GM23338 (cell line): ENCODE measurements around the gene ITGA7. TPM values are rescaled to one million over a fixed set of nuclear protein-coding genes. Genes with fewer than 3 reads are reported as not detected.

ENCODE experiments used
- ATAC-seq: fragments of 200-7000 bp; cut with Tn5 transposase; 3 replicates; pipeline ENCODE4 v1.9.1; 2020
- DNase-seq: peaks from one replicate; pipeline ENCODE4 v3.0.0-alpha.2; 2015; ENCODE audit warnings: low spot score
- H2AFZ ChIP-seq: fragments of 200-600 bp; sonication (generic); 2 replicates; pipeline ENCODE4 v1.8.0; 2016; ENCODE audit warnings: antibody characterized with exemption, mild to moderate bottlenecking, moderate library complexity
- H3F3A ChIP-seq: fragments of 200-600 bp; sonication (generic); replicated peaks from 2 replicates; pipeline ENCODE4 v1.8.0; 2017; ENCODE audit warnings: antibody characterized with exemption, mixed run types, low read depth
- H3K27ac ChIP-seq: fragments of 200-600 bp; sonication (generic); 2 replicates; pipeline ENCODE4 v1.6.1; 2016; ENCODE audit warnings: low read depth
- H3K27me3 ChIP-seq: fragments of 200-600 bp; sonication (generic); 2 replicates; pipeline ENCODE4 v1.8.0; 2016; ENCODE audit warnings: mild to moderate bottlenecking, mixed run types, moderate library complexity; ENCODE audit not compliant: insufficient read depth
- H3K36me3 ChIP-seq: fragments of 200-600 bp; sonication (generic); 2 replicates; pipeline ENCODE4 v1.8.0; 2016; ENCODE audit warnings: mild to moderate bottlenecking; ENCODE audit not compliant: insufficient read depth
- H3K4me1 ChIP-seq: fragments of 200-600 bp; sonication (generic); 2 replicates; pipeline ENCODE4 v1.8.0; 2016; ENCODE audit warnings: mild to moderate bottlenecking, moderate library complexity; ENCODE audit not compliant: insufficient read depth
- H3K4me2 ChIP-seq: fragments of 200-600 bp; sonication (generic); 2 replicates; pipeline ENCODE4 v1.7.1; 2017; ENCODE audit warnings: mixed run types
- H3K4me3 ChIP-seq: fragments of 200-600 bp; sonication (generic); 2 replicates; pipeline ENCODE4 v1.6.1; 2016; ENCODE audit warnings: mixed run types
- H3K79me2 ChIP-seq: fragments of 200-600 bp; sonication (generic); replicated peaks from 2 replicates; pipeline ENCODE4 v1.8.0; 2017; ENCODE audit warnings: mild to moderate bottlenecking; ENCODE audit not compliant: insufficient read depth
- H3K9me2 ChIP-seq: fragments of 200-600 bp; sonication (generic); 2 replicates; pipeline ENCODE4 v1.8.0; 2017; ENCODE audit not compliant: insufficient read depth
- H4K20me1 ChIP-seq: fragments of 200-600 bp; sonication (generic); replicated peaks from 2 replicates; pipeline ENCODE4 v1.8.0; 2017; ENCODE audit warnings: mild to moderate bottlenecking; ENCODE audit not compliant: insufficient read depth
- H3K27ac Mint-ChIP-seq: 2 replicates; pipeline ENCODE4 v1.8.0; 2020; ENCODE audit warnings: inconsistent platforms, mild to moderate bottlenecking, moderate library complexity, mixed read lengths
- H3K27me3 Mint-ChIP-seq: 3 replicates; pipeline ENCODE4 v1.8.0; 2022; ENCODE audit warnings: low read depth, mild to moderate bottlenecking, moderate library complexity, mixed read lengths, inconsistent platforms; ENCODE audit not compliant: insufficient read depth, poor library complexity
- H3K36me3 Mint-ChIP-seq: 3 replicates; pipeline ENCODE4 v1.8.0; 2021; ENCODE audit warnings: low read depth, mild to moderate bottlenecking, inconsistent platforms, moderate library complexity, mixed read lengths
- H3K4me1 Mint-ChIP-seq: 3 replicates; pipeline ENCODE4 v1.8.0; 2020; ENCODE audit warnings: mild to moderate bottlenecking, inconsistent platforms, mixed read lengths
- H3K4me3 Mint-ChIP-seq: 3 replicates; pipeline ENCODE4 v1.8.0; 2021; ENCODE audit warnings: moderate library complexity, mild to moderate bottlenecking, inconsistent platforms, mixed read lengths
- H3K9me3 Mint-ChIP-seq: 3 replicates; pipeline ENCODE4 v1.8.0; 2020; ENCODE audit warnings: moderate library complexity, mild to moderate bottlenecking, inconsistent platforms, mixed read lengths
- CTCF ChIP-seq, 2 experiments: fragments of 200-600 bp in 1 of 2; sonication (generic) in 1 of 2; conservative IDR thresholded peaks; 2 replicates each; pipeline versions ENCODE4 v1.5.1 to v1.6.1; 2016 to 2017; ENCODE audit warnings: antibody characterized with exemption in 2 of 2, low read depth in 2 of 2, mild to moderate bottlenecking in 2 of 2, moderate library complexity in 1 of 2
- ETS1 ChIP-seq: IDR thresholded peaks from 2 replicates; pipeline ENCODE4 v1.6.1; 2016; ENCODE audit warnings: antibody characterized with exemption
- EZH2 ChIP-seq: fragments of 200-600 bp; sonication (generic); IDR thresholded peaks from one replicate; pipeline ENCODE4 v1.8.0; 2017; ENCODE audit warnings: antibody characterized with exemption, mild to moderate bottlenecking, low read depth; ENCODE audit not compliant: unreplicated experiment
- EZH2phosphoT487 ChIP-seq: fragments of 200-600 bp; sonication (generic); IDR thresholded peaks from one replicate; pipeline ENCODE4 v1.8.1; 2018; ENCODE audit warnings: antibody characterized with exemption; ENCODE audit not compliant: unreplicated experiment
- JUNB ChIP-seq: IDR thresholded peaks from one replicate; pipeline ENCODE4 v1.6.1; 2016; ENCODE audit warnings: antibody characterized with exemption; ENCODE audit not compliant: unreplicated experiment
- NANOG ChIP-seq: IDR thresholded peaks from 2 replicates; pipeline ENCODE4 v1.6.1; 2016; ENCODE audit warnings: antibody characterized with exemption, borderline replicate concordance
- REST ChIP-seq: IDR thresholded peaks from one replicate; pipeline ENCODE4 v1.6.1; 2018; ENCODE audit warnings: antibody characterized with exemption; ENCODE audit not compliant: unreplicated experiment
- STAT1 ChIP-seq: IDR thresholded peaks from one replicate; pipeline ENCODE4 v1.6.1; 2016; ENCODE audit warnings: antibody characterized with exemption; ENCODE audit not compliant: unreplicated experiment
- ZNF114 ChIP-seq: fragments of 250-450 bp; sonication (Bioruptor Pico); IDR thresholded peaks from 2 replicates; pipeline ENCODE4 v1.5.0; 2020; ENCODE audit warnings: mild to moderate bottlenecking, moderate library complexity
- ZNF331 ChIP-seq: fragments of 250-450 bp; sonication (Bioruptor Pico); IDR thresholded peaks from 2 replicates; pipeline ENCODE4 v1.5.0; 2020; ENCODE audit warnings: low read depth, mild to moderate bottlenecking, moderate library complexity
- ZNF462 ChIP-seq: fragments of 250-450 bp; sonication (Bioruptor Pico); IDR thresholded peaks from 2 replicates; pipeline ENCODE4 v1.5.0; 2020; ENCODE audit warnings: mild to moderate bottlenecking, moderate library complexity
- polyA plus RNA-seq: library from polyadenylated mRNA; unstranded; fragments of >200 nt; fragmentation: Nextera tagmentation; extraction: Ambion mirVana; gene quantifications from 2 replicates; pipeline ENCODE4 v1.2.1, GENCODE V29; 2016
- total RNA-seq: library from RNA; depleted of rRNA; stranded (reverse); fragments of >200 nt; shearing (Covaris generic); gene quantifications from 2 replicates; pipeline ENCODE4 v1.2.3, GENCODE V29; 2014

The ITGA7 gene
- total and polyA plus RNA-seq, 2 experiments from 2014 or later: 20.0 to 49.1 TPM

GRCh38 chr12:55702861-55703260 lies 4.8 kb downstream of the ITGA7 start:
- Mint-ChIP-seq H3K27me3 (peaks cover 14% of the 10 kb centered on the region), H3K36me3 (peaks cover 7% of the 10 kb centered on the region; the same call in 1 of the 3 replicates), H3K4me3 (no peak overlapping the region), H3K27ac (peak overlapping the region; percentile 44; the same call in 1 of the 2 replicates), H3K4me1 (peaks cover 25% of the 10 kb centered on the region), H3K9me3 (no peaks in the 10 kb centered on the region)
- Histone ChIP-seq H3K4me1 (peaks cover 16% of the 10 kb centered on the region), H3K4me2 (no peak overlapping the region), H3K79me2 (peaks cover 28% of the 10 kb centered on the region), H3K27me3 (peaks cover 7% of the 10 kb centered on the region; the same call in 1 of the 2 replicates), H3K4me3 (no peak overlapping the region), H3F3A (peaks cover 5% of the 10 kb centered on the region; the same call in 1 of the 2 replicates), H3K36me3 (no peaks in the 10 kb centered on the region), H3K9me2 (no peaks in the 10 kb centered on the region), H2AFZ (no peak overlapping the region), H4K20me1 (peaks cover 3% of the 10 kb centered on the region; the same call in 1 of the 2 replicates), H3K27ac (no peak overlapping the region)
- DNase-seq: no peak
- no peak for TF ChIP-seq ZNF462 (CRISPR knock-in tag)
- no peak for TF ChIP-seq ZNF114 (CRISPR knock-in tag)
- no peak for TF ChIP-seq CTCF (conservative IDR thresholded peaks at IDR 0.05; ENCODE audit: low read depth in 2 of 2)
- no peak for TF ChIP-seq REST
- no peak for TF ChIP-seq ZNF331 (CRISPR knock-in tag)
- TF ChIP-seq NANOG: no peak
- TF ChIP-seq STAT1: no peak
- no peak for TF ChIP-seq ETS1
- no peak for TF ChIP-seq EZH2
- TF ChIP-seq EZH2phosphoT487: no peak
- TF ChIP-seq JUNB: no peak
- ATAC-seq: no peak
